DMS79 treated with DMSO at 0.1 percent for 48 hours (cell line): ENCODE results near the gene VSIG2.

ENCODE experiments used
- DNase-seq: peaks from one replicate; lab custom pipeline; 2025; lab: John Stamatoyannopoulos, UW

The VSIG2 gene

GRCh38 chr11:124724979-124725718, 26.9 kb downstream of the VSIG2 start:
- DNase-seq = peak; percentile 30

DNA sequence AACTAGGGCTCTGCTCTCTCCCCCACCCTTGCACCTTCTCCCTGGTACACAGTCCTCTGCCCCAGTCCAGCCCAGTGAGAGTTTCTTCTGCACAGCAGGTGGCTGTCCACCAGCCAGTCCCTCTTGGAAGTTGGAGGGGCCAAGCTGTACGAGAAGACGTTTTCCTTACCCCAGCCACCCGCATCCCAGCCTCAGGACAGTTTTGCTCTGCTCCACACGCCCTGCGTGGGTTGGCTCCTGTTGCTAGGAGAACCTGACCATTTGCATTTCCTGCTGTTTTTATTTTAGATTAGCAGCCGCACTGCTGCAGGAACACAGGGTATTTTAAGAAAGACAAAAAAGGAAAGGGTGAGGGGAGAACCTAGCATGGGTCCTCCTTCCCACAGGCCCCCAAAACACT, 29.9 kb downstream of the VSIG2 start:
- DNase-seq = no peak

DNA sequence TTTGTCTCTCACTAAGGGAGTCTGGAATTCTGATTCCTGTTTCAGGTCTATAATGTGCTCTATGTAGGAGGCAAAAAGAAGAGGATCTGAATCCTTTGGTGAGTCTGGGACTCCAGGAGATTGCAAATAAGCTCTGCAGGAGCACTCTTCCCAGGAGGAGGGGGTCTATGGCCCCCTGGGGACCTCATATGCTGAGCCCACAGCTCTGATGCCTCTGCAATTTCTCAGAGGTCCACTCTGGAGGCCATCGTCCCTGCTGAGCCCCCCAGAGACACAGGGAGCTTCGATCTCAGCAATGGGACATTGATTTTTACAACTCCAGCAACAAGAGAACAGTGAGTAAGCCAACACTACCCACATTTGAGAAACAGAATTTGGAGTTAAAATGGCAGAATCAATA, 32.5 kb downstream of the VSIG2 start:
- no peak for DNase-seq

DNA sequence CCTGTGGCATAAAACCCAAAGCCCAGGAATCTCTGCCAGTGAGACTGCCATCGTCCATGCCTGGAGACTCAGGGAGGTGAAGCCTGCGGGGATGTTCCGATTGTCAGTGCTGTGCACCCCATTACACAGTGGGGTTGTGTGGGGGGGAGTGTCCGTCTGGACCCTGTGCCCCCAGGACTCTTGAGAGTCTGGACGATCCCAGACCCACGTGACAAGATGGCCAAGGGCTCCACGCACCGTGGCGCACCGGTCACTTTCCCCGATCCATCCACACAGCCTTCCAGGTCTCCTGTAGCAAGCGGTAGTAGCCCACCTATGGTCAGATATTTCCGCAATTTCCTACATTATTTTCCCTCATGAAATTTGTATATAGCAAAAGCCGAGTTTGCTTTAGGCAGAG, 33.3 kb downstream of the VSIG2 start:
- no peak for DNase-seq

GRCh38 chr11:124717786-124718651, 34.0 kb downstream of the VSIG2 start:
- peak; percentile 51 for DNase-seq

- peak; percentile 50 for DNase-seq
Measured at GRCh38 chr11:124717421-124717785, 34.7 kb downstream of the VSIG2 start.

DNA sequence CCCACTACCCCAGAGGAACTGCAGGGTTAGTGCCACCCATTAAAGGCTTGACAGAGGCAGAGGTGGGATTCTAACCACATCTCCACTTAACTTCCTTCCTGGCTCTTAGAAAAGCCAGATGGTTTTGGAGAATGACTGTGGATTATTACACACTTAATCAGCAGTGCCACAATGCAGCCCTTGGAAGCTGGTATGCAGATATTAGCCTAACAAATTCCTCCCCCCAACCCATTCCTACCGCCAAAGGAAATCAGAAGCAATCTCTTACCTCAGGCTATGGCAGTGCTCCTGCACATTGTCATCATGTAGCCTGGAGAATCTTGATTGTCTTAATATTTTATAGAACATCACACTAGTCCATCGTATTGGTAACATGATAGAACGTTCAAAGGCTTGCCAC, 35.5 kb downstream of the VSIG2 start:
- no peak for DNase-seq

DNA sequence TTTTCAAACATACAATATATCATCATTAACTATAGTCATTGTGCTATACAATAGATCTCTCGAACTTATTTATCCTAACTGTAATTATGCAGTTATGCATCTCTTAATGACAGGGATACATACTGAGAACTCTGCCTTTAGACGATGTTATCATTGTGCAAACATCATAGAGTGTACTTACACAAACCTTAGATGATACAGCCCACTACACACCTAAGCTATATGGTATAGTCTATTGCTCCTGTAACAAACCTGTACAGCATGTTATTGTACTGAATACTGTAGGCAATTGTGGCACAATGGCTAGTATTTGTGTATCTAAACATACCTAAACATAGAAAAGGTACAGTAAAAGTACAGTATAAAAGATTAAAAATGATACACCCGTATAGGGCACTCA, 39.7 kb downstream of the VSIG2 start:
- DNase-seq = no peak

GRCh38 chr11:124707829-124708228, 44.2 kb downstream of the VSIG2 start:
- no peak for DNase-seq

- no peak for DNase-seq
Measured at GRCh38 chr11:124700028-124700427, 52.0 kb downstream of the VSIG2 start.

- no peak for DNase-seq
Measured at GRCh38 chr11:124699547-124699946, 52.5 kb downstream of the VSIG2 start.
